WTC11 (cell line): ENCODE measurements around the gene KHSRP. TPM values are rescaled to one million over a fixed set of nuclear protein-coding genes. Genes with fewer than 3 reads are reported as not detected.
A peak's percentile ranks its signal among the peaks of the same experiment; 100 is the strongest.

Experiments used
- ATAC-seq: fragments of 200-7000 bp; cut with Tn5 transposase; 2 replicates; pipeline ENCODE4 v1.10.0; 2021; ENCODE audit warnings: mild to moderate bottlenecking, moderate library complexity
- CTCF ChIA-PET: fragments of 300-600 bp; sonication (Branson Sonifier 250); formaldehyde crosslinking; loops from one replicate; lab custom pipeline; 2021; ENCODE audit warnings: antibody characterized with exemption; lab: Charles Lee
- POLR2A ChIA-PET: fragments of 350-600 bp; sonication (Branson Sonifier 250); formaldehyde crosslinking; loops from one replicate; lab custom pipeline; 2021; ENCODE audit warnings: antibody characterized with exemption; lab: Charles Lee
- DNase-seq: peaks from one replicate; pipeline ENCODE4 v3.0.0; 2021; ENCODE audit warnings: low spot score
- H3K27ac Mint-ChIP-seq: 2 replicates; pipeline ENCODE4 v1.8.0; 2021; ENCODE audit warnings: mixed read lengths
- H3K27me3 Mint-ChIP-seq: 2 replicates; pipeline ENCODE4 v1.8.0; 2021; ENCODE audit warnings: low read depth, mild to moderate bottlenecking, moderate library complexity, mixed read lengths
- H3K36me3 Mint-ChIP-seq: 2 replicates; pipeline ENCODE4 v1.8.0; 2021; ENCODE audit warnings: mixed read lengths
- H3K4me1 Mint-ChIP-seq: 2 replicates; pipeline ENCODE4 v1.8.0; 2022; ENCODE audit warnings: mixed read lengths
- H3K4me3 Mint-ChIP-seq: 2 replicates; pipeline ENCODE4 v1.8.0; 2021; ENCODE audit warnings: mild to moderate bottlenecking, moderate library complexity, mixed read lengths
- H3K9me3 Mint-ChIP-seq: 2 replicates; pipeline ENCODE4 v1.8.0; 2021; ENCODE audit warnings: mixed read lengths
- MXD4 ChIP-seq: fragments of 250-450 bp; sonication (Bioruptor Pico); IDR thresholded peaks from 2 replicates; pipeline ENCODE4 v1.8.0; 2021; ENCODE audit warnings: mild to moderate bottlenecking, moderate library complexity, borderline replicate concordance
- MYBL2 ChIP-seq: sonication (generic); formaldehyde crosslinking; IDR thresholded peaks from 2 replicates; pipeline ENCODE4 v1.8.1; 2023; ENCODE audit warnings: mild to moderate bottlenecking, moderate library complexity, missing genetic modification reagents
- NR2C2 ChIP-seq: sonication (generic); formaldehyde crosslinking; IDR thresholded peaks from 2 replicates; pipeline ENCODE4 v1.8.0; 2022; ENCODE audit warnings: mild to moderate bottlenecking, missing genetic modification reagents
- SP1 ChIP-seq: sonication (generic); formaldehyde crosslinking; conservative IDR thresholded peaks from 2 replicates; pipeline ENCODE4 v1.8.1; 2022; ENCODE audit warnings: missing genetic modification reagents
- TCF7 ChIP-seq: sonication (generic); formaldehyde crosslinking; IDR thresholded peaks from 2 replicates; pipeline ENCODE4 v1.8.0; 2022; ENCODE audit warnings: mild to moderate bottlenecking, low read depth, missing genetic modification reagents, moderate library complexity
- TEAD4 ChIP-seq: sonication (generic); formaldehyde crosslinking; IDR thresholded peaks from 2 replicates; pipeline ENCODE4 v1.8.0; 2022; ENCODE audit warnings: mild to moderate bottlenecking, missing genetic modification reagents
- ZNF396 ChIP-seq: fragments of 250-450 bp; sonication (Bioruptor Pico); IDR thresholded peaks from 2 replicates; pipeline ENCODE4 v1.8.0; 2021; ENCODE audit warnings: mild to moderate bottlenecking, moderate library complexity, borderline replicate concordance
- total RNA-seq: library from RNA; stranded (reverse); gene quantifications from 3 replicates; pipeline ENCODE4 v1.2.3, GENCODE V29; 2021
- TF ChIP-seq, protein P1 (sequence below): fragments of 200-600 bp; IDR thresholded peaks from 2 replicates; pipeline ENCODE4 v1.8.0; 2022; ENCODE audit warnings: antibody characterized with exemption
- TF ChIP-seq, protein P2 (sequence below): sonication (generic); formaldehyde crosslinking; IDR thresholded peaks from 2 replicates; pipeline ENCODE4 v1.8.1; 2023; ENCODE audit warnings: mild to moderate bottlenecking, missing genetic modification reagents
- TF ChIP-seq, protein P3 (sequence below): fragments of 250-450 bp; sonication (Bioruptor Pico); IDR thresholded peaks from 2 replicates; pipeline ENCODE4 v1.9.0; 2021; ENCODE audit warnings: moderate library complexity, mild to moderate bottlenecking, inconsistent platforms, borderline replicate concordance
- TF ChIP-seq, protein P4 (sequence below): sonication (generic); formaldehyde crosslinking; IDR thresholded peaks from 2 replicates; pipeline ENCODE4 v1.8.0; 2022; ENCODE audit warnings: mild to moderate bottlenecking, missing genetic modification reagents
- TF ChIP-seq, protein P5 (sequence below): sonication (generic); formaldehyde crosslinking; IDR thresholded peaks from 2 replicates; pipeline ENCODE4 v1.8.1; 2023; ENCODE audit warnings: mild to moderate bottlenecking, missing genetic modification reagents, moderate library complexity
- TF ChIP-seq, protein P6 (sequence below): sonication (generic); formaldehyde crosslinking; IDR thresholded peaks from 2 replicates; pipeline ENCODE4 v1.8.1; 2023; ENCODE audit warnings: mild to moderate bottlenecking, moderate library complexity, missing genetic modification reagents
- TF ChIP-seq, protein P7 (sequence below): sonication (generic); formaldehyde crosslinking; IDR thresholded peaks from 2 replicates; pipeline ENCODE4 v1.8.1; 2022; ENCODE audit warnings: low read depth, missing genetic modification reagents, borderline replicate concordance

The KHSRP gene
- total RNA-seq, 1 experiment from 2014 or later = 572 TPM

DNA sequence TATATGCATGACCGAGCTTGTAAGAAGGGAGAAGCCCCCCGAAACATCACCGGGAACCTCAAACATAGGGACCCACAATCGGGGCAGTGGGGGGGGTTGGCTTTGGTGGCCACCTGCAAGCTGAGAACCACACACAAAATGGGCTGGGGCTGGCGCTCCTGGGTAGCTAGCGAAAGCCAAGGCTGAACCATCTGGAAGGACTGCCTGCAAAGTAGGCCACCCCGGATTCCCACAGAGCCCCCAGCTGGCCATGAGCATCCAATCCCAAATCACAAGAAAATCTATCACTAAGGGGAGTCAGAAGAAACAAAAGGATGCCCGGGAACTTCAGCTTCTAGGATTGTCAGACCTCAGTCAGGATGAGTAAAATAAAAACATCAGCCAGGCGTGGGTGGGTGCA lies 46.1 kb downstream of the KHSRP start:
- CTCF ChIA-PET = interaction anchor here (0.6 to 0.7 kb wide), 2 partner anchors 38 to 708 kb away, joined by 3 to 4 read pairs; no protein-coding TSS in a partner anchor
- TF ChIP-seq TCF7 (CRISPR knock-in tag) (no peak), SP1 (CRISPR knock-in tag) (no peak), NR2C2 (CRISPR knock-in tag) (no peak)
- TF ChIP-seq, protein P1, sequence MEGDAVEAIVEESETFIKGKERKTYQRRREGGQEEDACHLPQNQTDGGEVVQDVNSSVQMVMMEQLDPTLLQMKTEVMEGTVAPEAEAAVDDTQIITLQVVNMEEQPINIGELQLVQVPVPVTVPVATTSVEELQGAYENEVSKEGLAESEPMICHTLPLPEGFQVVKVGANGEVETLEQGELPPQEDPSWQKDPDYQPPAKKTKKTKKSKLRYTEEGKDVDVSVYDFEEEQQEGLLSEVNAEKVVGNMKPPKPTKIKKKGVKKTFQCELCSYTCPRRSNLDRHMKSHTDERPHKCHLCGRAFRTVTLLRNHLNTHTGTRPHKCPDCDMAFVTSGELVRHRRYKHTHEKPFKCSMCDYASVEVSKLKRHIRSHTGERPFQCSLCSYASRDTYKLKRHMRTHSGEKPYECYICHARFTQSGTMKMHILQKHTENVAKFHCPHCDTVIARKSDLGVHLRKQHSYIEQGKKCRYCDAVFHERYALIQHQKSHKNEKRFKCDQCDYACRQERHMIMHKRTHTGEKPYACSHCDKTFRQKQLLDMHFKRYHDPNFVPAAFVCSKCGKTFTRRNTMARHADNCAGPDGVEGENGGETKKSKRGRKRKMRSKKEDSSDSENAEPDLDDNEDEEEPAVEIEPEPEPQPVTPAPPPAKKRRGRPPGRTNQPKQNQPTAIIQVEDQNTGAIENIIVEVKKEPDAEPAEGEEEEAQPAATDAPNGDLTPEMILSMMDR = no peak
- Mint-ChIP-seq H3K9me3 (peaks cover 5% of the 10 kb centered on the region; the same call in 1 of the 2 replicates), H3K4me3 (no peak overlapping the region), H3K27ac (no peak overlapping the region), H3K27me3 (no peaks in the 10 kb centered on the region), H3K36me3 (peaks cover 36% of the 10 kb centered on the region), H3K4me1 (peaks cover 13% of the 10 kb centered on the region)
- ATAC-seq (no peak), DNase-seq (no peak)
- POLR2A ChIA-PET = interaction anchor here (0.6 to 0.7 kb wide), 2 partner anchors 34 to 42 kb away, joined by 3 to 4 read pairs; no protein-coding TSS in a partner anchor

DNA sequence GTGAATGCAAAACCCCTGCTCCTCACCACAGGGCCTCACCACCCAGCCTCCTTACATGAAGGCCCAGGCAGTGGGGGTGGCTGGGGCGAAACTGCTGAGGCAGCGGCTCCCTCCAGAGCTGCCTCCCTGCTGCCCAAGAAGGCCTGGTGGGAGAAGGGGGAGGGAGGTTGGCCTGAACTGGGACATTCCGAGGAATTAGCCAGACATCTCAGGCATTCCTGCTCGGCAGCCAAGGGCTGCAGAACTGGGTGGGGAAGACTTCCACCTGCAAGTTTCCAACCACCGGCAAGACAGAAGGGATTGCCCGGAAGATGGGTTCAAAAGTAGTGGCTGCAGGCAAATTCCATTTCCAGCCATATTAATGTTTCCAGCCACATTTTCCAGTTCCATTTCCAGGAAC lies 46.6 kb downstream of the KHSRP start:
- DNase-seq (no peak), ATAC-seq (no peak)
- Mint-ChIP-seq H3K4me3 (no peak overlapping the region), H3K27me3 (no peaks in the 10 kb centered on the region), H3K27ac (no peak overlapping the region), H3K36me3 (peaks cover 32% of the 10 kb centered on the region), H3K4me1 (peaks cover 13% of the 10 kb centered on the region), H3K9me3 (peaks cover 5% of the 10 kb centered on the region; the same call in 1 of the 2 replicates)
- POLR2A ChIA-PET = interaction anchor here (0.6 to 1.6 kb wide), 4 partner anchors 15 to 132 kb away, joined by 3 to 4 read pairs (median 4); partner anchors contain the start of gene GTF2F1
- CTCF ChIA-PET = interaction anchor here (0.7 kb wide), 1 partner anchor 37 kb away, joined by 3 read pairs; no protein-coding TSS in a partner anchor
- no peak for TF ChIP-seq TEAD4 (CRISPR knock-in tag)
- TF ChIP-seq, protein P2, sequence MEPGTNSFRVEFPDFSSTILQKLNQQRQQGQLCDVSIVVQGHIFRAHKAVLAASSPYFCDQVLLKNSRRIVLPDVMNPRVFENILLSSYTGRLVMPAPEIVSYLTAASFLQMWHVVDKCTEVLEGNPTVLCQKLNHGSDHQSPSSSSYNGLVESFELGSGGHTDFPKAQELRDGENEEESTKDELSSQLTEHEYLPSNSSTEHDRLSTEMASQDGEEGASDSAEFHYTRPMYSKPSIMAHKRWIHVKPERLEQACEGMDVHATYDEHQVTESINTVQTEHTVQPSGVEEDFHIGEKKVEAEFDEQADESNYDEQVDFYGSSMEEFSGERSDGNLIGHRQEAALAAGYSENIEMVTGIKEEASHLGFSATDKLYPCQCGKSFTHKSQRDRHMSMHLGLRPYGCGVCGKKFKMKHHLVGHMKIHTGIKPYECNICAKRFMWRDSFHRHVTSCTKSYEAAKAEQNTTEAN = no peak
- no peak for TF ChIP-seq MYBL2 (CRISPR knock-in tag)
- TF ChIP-seq, protein P3, sequence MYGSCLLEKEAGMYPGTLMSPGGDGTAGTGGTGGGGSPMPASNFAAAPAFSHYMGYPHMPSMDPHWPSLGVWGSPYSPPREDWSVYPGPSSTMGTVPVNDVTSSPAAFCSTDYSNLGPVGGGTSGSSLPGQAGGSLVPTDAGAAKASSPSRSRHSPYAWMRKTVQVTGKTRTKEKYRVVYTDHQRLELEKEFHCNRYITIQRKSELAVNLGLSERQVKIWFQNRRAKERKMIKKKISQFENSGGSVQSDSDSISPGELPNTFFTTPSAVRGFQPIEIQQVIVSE (CRISPR knock-in tag) = no peak

DNA sequence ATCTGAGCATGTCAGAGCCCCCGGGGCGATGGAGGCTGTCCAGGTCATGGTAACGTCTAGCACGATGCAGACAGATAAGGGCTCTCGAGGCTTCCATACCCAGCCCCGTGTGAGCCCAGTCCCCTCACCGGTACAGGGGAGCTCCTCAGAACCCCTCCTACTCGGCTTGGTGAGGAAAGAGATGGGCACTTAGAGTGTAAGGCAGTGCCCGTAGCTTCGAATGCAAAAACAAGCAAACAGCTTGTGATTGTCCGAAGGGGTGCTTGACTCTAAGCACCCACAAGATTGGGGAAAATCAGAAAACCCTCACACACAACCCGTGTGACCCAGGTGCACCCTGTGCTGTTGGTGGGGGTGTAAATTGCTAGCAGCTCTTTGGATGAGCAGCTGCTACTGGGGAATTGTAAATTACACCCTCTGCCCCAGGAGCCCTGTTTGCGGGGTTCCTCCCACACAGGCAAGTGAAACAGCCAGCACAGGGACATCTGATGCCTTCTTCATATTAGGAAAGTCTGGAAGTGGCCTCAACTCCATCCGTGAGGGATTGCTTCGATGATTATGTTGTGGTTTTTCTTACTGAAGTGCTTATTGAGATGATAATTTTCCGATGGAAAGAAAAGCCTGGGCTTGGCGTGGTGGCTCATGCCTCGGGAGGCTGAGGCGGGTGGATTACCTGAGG lies 48.0 kb downstream of the KHSRP start:
- CTCF ChIA-PET = no interaction called here
- TF ChIP-seq MXD4 (CRISPR knock-in tag) (no peak), ZNF396 (CRISPR knock-in tag) (no peak)
- TF ChIP-seq, all 79 proteins: peak for 0
- ATAC-seq (no peak), DNase-seq (no peak)
- H3K36me3 Mint-ChIP-seq = peaks cover 26% of the 10 kb centered on the region
- H3K27me3 Mint-ChIP-seq = no peaks in the 10 kb centered on the region
- H3K9me3 Mint-ChIP-seq = peaks cover 5% of the 10 kb centered on the region; the same call in 1 of the 2 replicates
- 0 out of 2 replicates have a peak overlapping the region, but pooled peaks have one; percentile 27 for H3K27ac Mint-ChIP-seq
- no peak overlapping the region for H3K4me3 Mint-ChIP-seq
- POLR2A ChIA-PET = interaction anchor here (1.6 kb wide), 1 partner anchor 17 kb away, joined by 4 read pairs; the partner anchor contains the start of gene GTF2F1
- H3K4me1 Mint-ChIP-seq = peaks cover 17% of the 10 kb centered on the region

DNA sequence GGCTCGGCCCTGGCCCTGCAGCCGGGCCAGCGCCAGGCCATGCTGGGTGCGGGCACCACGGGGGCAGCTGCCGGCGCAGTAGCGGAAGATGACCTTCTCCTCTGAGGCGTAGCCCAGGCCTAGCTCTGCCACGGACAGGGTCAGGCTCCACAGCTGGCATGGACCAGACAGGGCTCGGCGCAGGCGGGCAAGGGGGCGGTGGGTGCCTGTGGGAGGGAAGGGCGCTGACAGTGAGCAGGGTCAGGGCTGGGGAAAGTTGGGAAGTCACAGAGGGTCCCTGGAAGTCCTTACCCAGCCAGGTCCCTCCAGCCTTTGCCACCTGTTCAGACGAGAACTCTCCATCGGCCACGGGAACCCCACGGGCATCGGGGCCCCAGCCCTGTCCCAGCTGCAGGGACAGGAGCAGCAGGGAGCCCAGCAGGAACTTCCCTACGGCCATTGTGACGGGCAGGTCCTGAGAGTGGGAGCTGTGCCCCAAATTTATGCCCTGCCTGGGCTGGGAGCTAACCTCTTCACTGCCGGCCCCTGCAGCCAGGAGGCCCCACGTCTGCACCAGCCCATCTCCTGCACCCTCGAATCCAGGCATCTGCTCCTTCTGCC lies 49.1 kb downstream of the KHSRP start, which contains the start of gene PSPN:
PSPN (minus strand) TSS at position 523 of the 600 bp plus-strand sequence; CDS start at position 439, 84 bp downstream.
- H3K27ac Mint-ChIP-seq = peak within 1 kb of the TSS; percentile 41
- CTCF ChIA-PET = no interaction called here
- H3K36me3 Mint-ChIP-seq = peaks cover 16% of the 10 kb centered on the region
- no peak for TF ChIP-seq TCF7 (CRISPR knock-in tag)
- TF ChIP-seq, protein P4, sequence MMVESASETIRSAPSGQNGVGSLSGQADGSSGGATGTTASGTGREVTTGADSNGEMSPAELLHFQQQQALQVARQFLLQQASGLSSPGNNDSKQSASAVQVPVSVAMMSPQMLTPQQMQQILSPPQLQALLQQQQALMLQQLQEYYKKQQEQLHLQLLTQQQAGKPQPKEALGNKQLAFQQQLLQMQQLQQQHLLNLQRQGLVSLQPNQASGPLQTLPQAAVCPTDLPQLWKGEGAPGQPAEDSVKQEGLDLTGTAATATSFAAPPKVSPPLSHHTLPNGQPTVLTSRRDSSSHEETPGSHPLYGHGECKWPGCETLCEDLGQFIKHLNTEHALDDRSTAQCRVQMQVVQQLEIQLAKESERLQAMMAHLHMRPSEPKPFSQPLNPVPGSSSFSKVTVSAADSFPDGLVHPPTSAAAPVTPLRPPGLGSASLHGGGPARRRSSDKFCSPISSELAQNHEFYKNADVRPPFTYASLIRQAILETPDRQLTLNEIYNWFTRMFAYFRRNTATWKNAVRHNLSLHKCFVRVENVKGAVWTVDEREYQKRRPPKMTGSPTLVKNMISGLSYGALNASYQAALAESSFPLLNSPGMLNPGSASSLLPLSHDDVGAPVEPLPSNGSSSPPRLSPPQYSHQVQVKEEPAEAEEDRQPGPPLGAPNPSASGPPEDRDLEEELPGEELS (CRISPR knock-in tag) = peak; percentile 35; the same call in 1 of the 2 replicates
- TF ChIP-seq, protein P5, sequence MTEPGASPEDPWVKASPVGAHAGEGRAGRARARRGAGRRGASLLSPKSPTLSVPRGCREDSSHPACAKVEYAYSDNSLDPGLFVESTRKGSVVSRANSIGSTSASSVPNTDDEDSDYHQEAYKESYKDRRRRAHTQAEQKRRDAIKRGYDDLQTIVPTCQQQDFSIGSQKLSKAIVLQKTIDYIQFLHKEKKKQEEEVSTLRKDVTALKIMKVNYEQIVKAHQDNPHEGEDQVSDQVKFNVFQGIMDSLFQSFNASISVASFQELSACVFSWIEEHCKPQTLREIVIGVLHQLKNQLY (CRISPR knock-in tag) = no peak
- TF ChIP-seq, protein P6, sequence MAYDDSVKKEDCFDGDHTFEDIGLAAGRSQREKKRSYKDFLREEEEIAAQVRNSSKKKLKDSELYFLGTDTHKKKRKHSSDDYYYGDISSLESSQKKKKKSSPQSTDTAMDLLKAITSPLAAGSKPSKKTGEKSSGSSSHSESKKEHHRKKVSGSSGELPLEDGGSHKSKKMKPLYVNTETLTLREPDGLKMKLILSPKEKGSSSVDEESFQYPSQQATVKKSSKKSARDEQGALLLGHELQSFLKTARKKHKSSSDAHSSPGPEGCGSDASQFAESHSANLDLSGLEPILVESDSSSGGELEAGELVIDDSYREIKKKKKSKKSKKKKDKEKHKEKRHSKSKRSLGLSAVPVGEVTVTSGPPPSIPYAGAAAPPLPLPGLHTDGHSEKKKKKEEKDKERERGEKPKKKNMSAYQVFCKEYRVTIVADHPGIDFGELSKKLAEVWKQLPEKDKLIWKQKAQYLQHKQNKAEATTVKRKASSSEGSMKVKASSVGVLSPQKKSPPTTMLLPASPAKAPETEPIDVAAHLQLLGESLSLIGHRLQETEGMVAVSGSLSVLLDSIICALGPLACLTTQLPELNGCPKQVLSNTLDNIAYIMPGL (CRISPR knock-in tag) = no peak
- TF ChIP-seq, protein P7, sequence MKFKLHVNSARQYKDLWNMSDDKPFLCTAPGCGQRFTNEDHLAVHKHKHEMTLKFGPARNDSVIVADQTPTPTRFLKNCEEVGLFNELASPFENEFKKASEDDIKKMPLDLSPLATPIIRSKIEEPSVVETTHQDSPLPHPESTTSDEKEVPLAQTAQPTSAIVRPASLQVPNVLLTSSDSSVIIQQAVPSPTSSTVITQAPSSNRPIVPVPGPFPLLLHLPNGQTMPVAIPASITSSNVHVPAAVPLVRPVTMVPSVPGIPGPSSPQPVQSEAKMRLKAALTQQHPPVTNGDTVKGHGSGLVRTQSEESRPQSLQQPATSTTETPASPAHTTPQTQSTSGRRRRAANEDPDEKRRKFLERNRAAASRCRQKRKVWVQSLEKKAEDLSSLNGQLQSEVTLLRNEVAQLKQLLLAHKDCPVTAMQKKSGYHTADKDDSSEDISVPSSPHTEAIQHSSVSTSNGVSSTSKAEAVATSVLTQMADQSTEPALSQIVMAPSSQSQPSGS (CRISPR knock-in tag) = no peak
- POLR2A ChIA-PET = no interaction called here
- peaks cover 5% of the 10 kb centered on the region; the same call in 1 of the 2 replicates for H3K9me3 Mint-ChIP-seq
- ATAC-seq = no peak
- H3K27me3 Mint-ChIP-seq = no peaks in the 10 kb centered on the region
- peaks cover 17% of the 10 kb centered on the region for H3K4me1 Mint-ChIP-seq
- DNase-seq = no peak
- H3K4me3 Mint-ChIP-seq = 0 out of 2 replicates have a peak within 1 kb of the TSS, but pooled peaks have one; percentile 35
